Neural cell (in vitro differentiated cells): Measurements from ENCODE around the gene OXER1. TPM values are rescaled to one million over a fixed set of nuclear protein-coding genes. Genes with fewer than 3 reads are reported as not detected.

Experiments used
- H2AFZ ChIP-seq: fragments of 200-600, 300-800 bp; sonication (generic), shearing (Covaris generic); 2 replicates; pipeline ENCODE4 v1.6.0; 2014; ENCODE audit warnings: low read depth, mild to moderate bottlenecking, antibody characterized with exemption, low read length, moderate library complexity
- H3F3A ChIP-seq: fragments of 200-600 bp; shearing (Covaris generic); 2 replicates; pipeline ENCODE4 v1.6.1; 2016; ENCODE audit warnings: mild to moderate bottlenecking, moderate library complexity, mixed read lengths, antibody characterized with exemption, low read length; ENCODE audit not compliant: insufficient read depth, poor library complexity, severe bottlenecking
- H3K27ac ChIP-seq: fragments of 200-600, 300-800 bp; sonication (generic), shearing (Covaris generic); 2 replicates; pipeline ENCODE4 v1.5.1; 2014; ENCODE audit warnings: mild to moderate bottlenecking, low read length, moderate library complexity
- H3K27me3 ChIP-seq: fragments of 300-800, 200-600 bp; sonication (generic), shearing (Covaris generic); 2 replicates; pipeline ENCODE4 v1.6.0; 2014; ENCODE audit warnings: mild to moderate bottlenecking, low read depth, low read length, moderate library complexity; ENCODE audit not compliant: insufficient read depth
- H3K36me3 ChIP-seq: fragments of 300-800, 200-600 bp; sonication (generic), shearing (Covaris generic); 2 replicates; pipeline ENCODE4 v1.5.1; 2014; ENCODE audit warnings: mild to moderate bottlenecking, antibody characterized with exemption, low read length, moderate library complexity; ENCODE audit not compliant: insufficient read depth
- H3K4me2 ChIP-seq: fragments of 300-800, 200-600 bp; sonication (generic), shearing (Covaris generic); 2 replicates; pipeline ENCODE4 v1.6.0; 2014; ENCODE audit warnings: mild to moderate bottlenecking, low read length
- H3K4me3 ChIP-seq: fragments of 300-800, 200-600 bp; sonication (generic), shearing (Covaris generic); 2 replicates; pipeline ENCODE4 v1.5.1; 2014; ENCODE audit warnings: mild to moderate bottlenecking, low read length, moderate library complexity
- H3K79me2 ChIP-seq: fragments of 200-600 bp; shearing (Covaris generic); replicated peaks from 2 replicates; pipeline ENCODE4 v1.6.0; 2014; ENCODE audit warnings: mild to moderate bottlenecking, low read length, moderate library complexity; ENCODE audit not compliant: insufficient read depth
- H3K9ac ChIP-seq: fragments of 300-800, 200-600 bp; sonication (generic), shearing (Covaris generic); 2 replicates; pipeline ENCODE4 v1.6.1; 2016; ENCODE audit warnings: mild to moderate bottlenecking, low read length, mixed read lengths
- H3K9me2 ChIP-seq: fragments of 200-600 bp; shearing (Covaris generic); 2 replicates; pipeline ENCODE4 v1.6.1; 2016; ENCODE audit warnings: mild to moderate bottlenecking, low read length, mixed read lengths; ENCODE audit not compliant: insufficient read depth
- H3K9me3 ChIP-seq: fragments of 200-600, 300-800 bp; sonication (generic), shearing (Covaris generic); 2 replicates; pipeline ENCODE4 v1.6.1; 2016; ENCODE audit warnings: mild to moderate bottlenecking, mixed run types, low read length, moderate library complexity, mixed read lengths
- H4K20me1 ChIP-seq: fragments of 200-600 bp; shearing (Covaris generic); 2 replicates; pipeline ENCODE4 v1.6.1; 2016; ENCODE audit warnings: mild to moderate bottlenecking, mixed run types; ENCODE audit not compliant: insufficient read depth
- EP300 ChIP-seq: fragments of 450-650 bp; conservative IDR thresholded peaks from 2 replicates; pipeline ENCODE4 v1.6.1; 2014; ENCODE audit warnings: antibody characterized with exemption, mild to moderate bottlenecking, moderate library complexity; ENCODE audit not compliant: poor library complexity, severe bottlenecking
- EZH2 ChIP-seq: fragments of 200-600, 300-800 bp; shearing (Covaris generic), sonication (generic); IDR thresholded peaks from 2 replicates; pipeline ENCODE4 v1.6.1; 2014; ENCODE audit warnings: antibody characterized with exemption, low read length, borderline replicate concordance, mild to moderate bottlenecking; ENCODE audit not compliant: insufficient read depth, poor library complexity, severe bottlenecking
- MXI1 ChIP-seq: fragments of 450-650 bp; conservative IDR thresholded peaks from 2 replicates; pipeline ENCODE4 v1.6.1; 2014; ENCODE audit warnings: antibody characterized with exemption, mild to moderate bottlenecking; ENCODE audit not compliant: poor library complexity, severe bottlenecking
- POLR2AphosphoS5 ChIP-seq: IDR thresholded peaks from 2 replicates; pipeline ENCODE4 v1.6.1; 2012
- RAD21 ChIP-seq: fragments of 450-650 bp; conservative IDR thresholded peaks from 2 replicates; pipeline ENCODE4 v1.6.1; 2014; ENCODE audit warnings: antibody characterized with exemption, mild to moderate bottlenecking, moderate library complexity
- SMC3 ChIP-seq: fragments of 450-650 bp; conservative IDR thresholded peaks from 2 replicates; pipeline ENCODE4 v1.6.1; 2014; ENCODE audit warnings: antibody characterized with exemption, mild to moderate bottlenecking, moderate library complexity; ENCODE audit not compliant: poor library complexity
- TAF1 ChIP-seq: IDR thresholded peaks from 2 replicates; pipeline ENCODE4 v1.6.1; 2012; ENCODE audit warnings: low read depth
- polyA plus RNA-seq: library from polyadenylated mRNA; depleted of rRNA; stranded (reverse); fragments of >200 nt; gene quantifications from 2 replicates; pipeline ENCODE4 v1.2.3, GENCODE V29; 2014
- TF ChIP-seq, protein P1 (sequence below): fragments of 450-650 bp; IDR thresholded peaks from 2 replicates; pipeline ENCODE4 v1.5.1; 2014; ENCODE audit warnings: antibody characterized with exemption, mild to moderate bottlenecking, moderate library complexity; ENCODE audit not compliant: poor library complexity, severe bottlenecking
- TF ChIP-seq, protein P2 (sequence below): IDR thresholded peaks from 2 replicates; pipeline ENCODE4 v1.6.1; 2012; ENCODE audit warnings: borderline replicate concordance

The OXER1 gene
- polyA plus RNA-seq, 1 donor from 2014 or later = not detected

DNA sequence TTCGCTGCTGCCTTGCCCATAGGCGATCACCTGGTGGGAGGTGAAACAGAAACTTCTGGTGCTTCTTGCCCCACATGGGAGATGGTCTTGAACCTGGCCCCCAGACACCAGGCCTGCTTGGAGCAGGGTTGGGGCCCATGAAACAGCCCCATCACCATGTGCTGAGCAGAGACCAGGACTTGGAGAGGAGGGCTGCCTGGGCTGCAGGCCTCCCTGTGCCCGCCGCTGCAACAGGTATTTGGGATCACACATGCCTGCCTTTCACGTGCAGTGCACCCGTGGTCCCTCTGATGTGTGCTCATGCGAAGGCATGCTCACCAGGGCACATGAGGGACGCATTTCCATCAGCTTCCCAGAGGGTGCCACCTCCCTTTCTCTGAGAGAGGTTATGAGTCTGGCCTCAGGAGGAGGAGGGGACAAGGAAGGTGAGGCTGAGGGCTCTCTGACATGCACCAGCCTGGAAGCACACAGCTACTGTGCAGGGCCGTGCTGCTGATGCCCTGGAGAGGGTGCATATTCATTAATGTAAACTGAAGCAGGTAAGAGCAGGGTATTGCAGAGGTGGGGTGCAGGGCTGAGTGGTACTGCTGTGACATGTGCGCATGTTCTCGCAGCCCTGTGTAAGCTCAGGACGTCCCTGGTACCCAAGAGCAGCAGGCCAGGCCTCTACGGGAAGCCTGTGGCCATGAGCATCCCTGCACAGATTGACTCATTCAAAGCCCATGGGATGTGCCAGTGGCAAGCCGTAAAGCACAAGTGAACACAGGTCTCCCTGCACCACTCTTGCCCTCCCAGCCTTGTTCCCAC lies 4.2 kb upstream of the OXER1 start:
- Histone ChIP-seq H3K79me2 (no peaks in the 10 kb centered on the region), H3K27ac (no peak overlapping the region), H2AFZ (no peak overlapping the region), H3K9ac (no peak overlapping the region), H3K9me3 (no peaks in the 10 kb centered on the region), H4K20me1 (no peaks in the 10 kb centered on the region), H3K4me2 (no peak overlapping the region), H3K9me2 (no peaks in the 10 kb centered on the region), H3K27me3 (no peaks in the 10 kb centered on the region), H3K36me3 (no peaks in the 10 kb centered on the region), H3F3A (no peaks in the 10 kb centered on the region), H3K4me3 (no peak overlapping the region)
- TF ChIP-seq EP300 (no peak), TAF1 (no peak), SMC3 (no peak), POLR2AphosphoS5 (no peak), RAD21 (no peak), MXI1 (no peak), EZH2 (no peak)
- TF ChIP-seq, protein P1, sequence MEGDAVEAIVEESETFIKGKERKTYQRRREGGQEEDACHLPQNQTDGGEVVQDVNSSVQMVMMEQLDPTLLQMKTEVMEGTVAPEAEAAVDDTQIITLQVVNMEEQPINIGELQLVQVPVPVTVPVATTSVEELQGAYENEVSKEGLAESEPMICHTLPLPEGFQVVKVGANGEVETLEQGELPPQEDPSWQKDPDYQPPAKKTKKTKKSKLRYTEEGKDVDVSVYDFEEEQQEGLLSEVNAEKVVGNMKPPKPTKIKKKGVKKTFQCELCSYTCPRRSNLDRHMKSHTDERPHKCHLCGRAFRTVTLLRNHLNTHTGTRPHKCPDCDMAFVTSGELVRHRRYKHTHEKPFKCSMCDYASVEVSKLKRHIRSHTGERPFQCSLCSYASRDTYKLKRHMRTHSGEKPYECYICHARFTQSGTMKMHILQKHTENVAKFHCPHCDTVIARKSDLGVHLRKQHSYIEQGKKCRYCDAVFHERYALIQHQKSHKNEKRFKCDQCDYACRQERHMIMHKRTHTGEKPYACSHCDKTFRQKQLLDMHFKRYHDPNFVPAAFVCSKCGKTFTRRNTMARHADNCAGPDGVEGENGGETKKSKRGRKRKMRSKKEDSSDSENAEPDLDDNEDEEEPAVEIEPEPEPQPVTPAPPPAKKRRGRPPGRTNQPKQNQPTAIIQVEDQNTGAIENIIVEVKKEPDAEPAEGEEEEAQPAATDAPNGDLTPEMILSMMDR = no peak
- TF ChIP-seq, protein P2, sequence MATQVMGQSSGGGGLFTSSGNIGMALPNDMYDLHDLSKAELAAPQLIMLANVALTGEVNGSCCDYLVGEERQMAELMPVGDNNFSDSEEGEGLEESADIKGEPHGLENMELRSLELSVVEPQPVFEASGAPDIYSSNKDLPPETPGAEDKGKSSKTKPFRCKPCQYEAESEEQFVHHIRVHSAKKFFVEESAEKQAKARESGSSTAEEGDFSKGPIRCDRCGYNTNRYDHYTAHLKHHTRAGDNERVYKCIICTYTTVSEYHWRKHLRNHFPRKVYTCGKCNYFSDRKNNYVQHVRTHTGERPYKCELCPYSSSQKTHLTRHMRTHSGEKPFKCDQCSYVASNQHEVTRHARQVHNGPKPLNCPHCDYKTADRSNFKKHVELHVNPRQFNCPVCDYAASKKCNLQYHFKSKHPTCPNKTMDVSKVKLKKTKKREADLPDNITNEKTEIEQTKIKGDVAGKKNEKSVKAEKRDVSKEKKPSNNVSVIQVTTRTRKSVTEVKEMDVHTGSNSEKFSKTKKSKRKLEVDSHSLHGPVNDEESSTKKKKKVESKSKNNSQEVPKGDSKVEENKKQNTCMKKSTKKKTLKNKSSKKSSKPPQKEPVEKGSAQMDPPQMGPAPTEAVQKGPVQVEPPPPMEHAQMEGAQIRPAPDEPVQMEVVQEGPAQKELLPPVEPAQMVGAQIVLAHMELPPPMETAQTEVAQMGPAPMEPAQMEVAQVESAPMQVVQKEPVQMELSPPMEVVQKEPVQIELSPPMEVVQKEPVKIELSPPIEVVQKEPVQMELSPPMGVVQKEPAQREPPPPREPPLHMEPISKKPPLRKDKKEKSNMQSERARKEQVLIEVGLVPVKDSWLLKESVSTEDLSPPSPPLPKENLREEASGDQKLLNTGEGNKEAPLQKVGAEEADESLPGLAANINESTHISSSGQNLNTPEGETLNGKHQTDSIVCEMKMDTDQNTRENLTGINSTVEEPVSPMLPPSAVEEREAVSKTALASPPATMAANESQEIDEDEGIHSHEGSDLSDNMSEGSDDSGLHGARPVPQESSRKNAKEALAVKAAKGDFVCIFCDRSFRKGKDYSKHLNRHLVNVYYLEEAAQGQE = no peak

DNA sequence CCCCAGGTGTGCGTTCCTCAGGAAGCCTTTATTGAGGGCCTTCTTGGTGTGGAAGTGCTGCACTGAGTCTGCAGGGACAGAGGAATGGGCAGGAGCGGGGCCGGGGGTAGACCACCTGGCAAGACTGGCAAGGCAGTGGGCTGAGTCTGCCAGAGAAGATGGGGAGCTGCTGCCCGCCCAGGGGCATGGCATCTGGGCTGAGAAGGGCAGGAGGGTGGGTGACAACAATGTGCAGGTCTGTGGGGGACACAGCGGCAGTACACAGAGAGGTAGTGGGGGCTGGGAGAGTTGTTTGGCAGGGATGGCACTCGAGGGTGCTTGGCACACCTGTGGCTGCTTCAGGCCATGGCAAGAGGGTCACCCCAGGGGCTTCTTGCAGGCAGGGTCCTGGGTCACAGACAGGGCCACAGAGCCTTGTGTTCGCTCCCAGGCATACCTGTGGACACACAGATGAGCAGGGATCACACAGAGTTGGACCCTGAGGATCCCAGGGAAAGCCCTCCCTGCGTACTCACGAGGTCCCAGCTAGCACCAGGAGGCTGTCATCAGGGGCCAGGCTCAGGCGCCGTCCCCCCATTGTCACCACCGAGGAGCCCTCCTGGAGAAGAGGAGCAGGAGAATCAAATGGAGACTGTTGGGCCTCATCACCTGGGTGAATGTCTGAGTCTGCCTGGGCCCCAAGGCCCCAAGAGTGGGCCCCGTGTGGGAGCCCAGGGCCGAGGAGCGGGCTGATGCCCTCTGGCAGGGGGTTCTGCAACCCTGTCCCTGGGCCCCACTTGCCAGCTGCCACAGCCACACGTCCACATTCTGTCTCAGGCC lies 3.4 kb upstream of the OXER1 start:
- H3K79me2 ChIP-seq = no peaks in the 10 kb centered on the region
- no peak overlapping the region for H3K4me3 ChIP-seq
- H3F3A ChIP-seq = no peaks in the 10 kb centered on the region
- TF ChIP-seq SMC3 = no peak
- no peak for TF ChIP-seq MXI1
- TF ChIP-seq, protein P2 = no peak
- TF ChIP-seq EP300 = no peak
- no peak for TF ChIP-seq POLR2AphosphoS5
- TF ChIP-seq, protein P1 = no peak
- no peak for TF ChIP-seq TAF1
- TF ChIP-seq RAD21 = no peak
- TF ChIP-seq EZH2 = no peak
- no peaks in the 10 kb centered on the region for H4K20me1 ChIP-seq
- H3K36me3 ChIP-seq = no peaks in the 10 kb centered on the region
- H3K9me2 ChIP-seq = no peaks in the 10 kb centered on the region
- H3K4me2 ChIP-seq = no peak overlapping the region
- H2AFZ ChIP-seq = no peak overlapping the region
- no peak overlapping the region for H3K27ac ChIP-seq
- H3K27me3 ChIP-seq = no peaks in the 10 kb centered on the region
- no peaks in the 10 kb centered on the region for H3K9me3 ChIP-seq
- no peak overlapping the region for H3K9ac ChIP-seq
